Muscle of leg (tissue), 11 donors: ENCODE data around the gene TSPAN18. TPM values are rescaled to one million over a fixed set of nuclear protein-coding genes. Genes with fewer than 3 reads are reported as not detected.

Experiments used
- DNase-seq: peaks from one replicate; pipeline ENCODE4 v3.0.0; 2013
- H3K27ac ChIP-seq: one replicate; pipeline ENCODE4 v1.5.1; 2013; ENCODE audit warnings: mild to moderate bottlenecking, low read length, control low read depth
- H3K27me3 ChIP-seq: one replicate; pipeline ENCODE4 v1.6.1; 2013; ENCODE audit warnings: low read length; ENCODE audit not compliant: control insufficient read depth, insufficient read depth
- H3K36me3 ChIP-seq: one replicate; pipeline ENCODE4 v1.6.1; 2013; ENCODE audit warnings: low read length; ENCODE audit not compliant: control insufficient read depth, insufficient read depth
- H3K4me1 ChIP-seq: one replicate; pipeline ENCODE4 v1.6.1; 2013; ENCODE audit warnings: low read length; ENCODE audit not compliant: control insufficient read depth, insufficient read depth
- H3K4me3 ChIP-seq: one replicate; pipeline ENCODE4 v1.5.1; 2013; ENCODE audit warnings: low read length, control low read depth
- H3K9me3 ChIP-seq: replicated peaks from 2 replicates; pipeline ENCODE4 v1.6.1; 2013; ENCODE audit warnings: low read depth, low read length; ENCODE audit not compliant: control insufficient read depth
- WGBS: methylation state at CpG from one replicate; pipeline ENCODE4 v1.1.5; 2013; ENCODE audit warnings: missing lambda C conversion rate; ENCODE audit not compliant: insufficient coverage; 5-methylcytosine and 5-hydroxymethylcytosine counted together
- polyA plus RNA-seq, 8 donors: library from polyadenylated mRNA; unstranded; fragments of 120-200 nt; gene quantifications; one replicate each; pipeline versions ENCODE4 v1.2.1 to v1.2.3, GENCODE V29; 2013; ENCODE audit warnings: inconsistent platforms in 1 of 8, low replicate concordance in 1 of 8; ENCODE audit not compliant: insufficient read length in 8 of 8, insufficient read depth in 1 of 8
- total RNA-seq: library from RNA; stranded (reverse); fragments of 120-200 nt; gene quantifications from one replicate; pipeline ENCODE4 v1.2.4, GENCODE V29; 2013

Gene TSPAN18
- total and polyA plus RNA-seq, 9 donors = 15.2 to 63.9 (median 44.0) TPM

- no peak for DNase-seq
- 94% methylated on average over 2 of the region's 3 CpGs for WGBS
- Histone ChIP-seq H3K4me3 (no peak overlapping the region), H3K36me3 (peaks cover 18% of the 10 kb centered on the region), H3K9me3 (no peaks in the 10 kb centered on the region), H3K27me3 (peaks cover 8% of the 10 kb centered on the region), H3K27ac (no peak overlapping the region), H3K4me1 (peaks cover 2% of the 10 kb centered on the region)
Observed at GRCh38 chr11:44931466-44931865, 204.7 kb downstream of the TSPAN18 start.

GRCh38 chr11:44934110-44934509 lies 207.3 kb downstream of the TSPAN18 start:
- Histone ChIP-seq H3K4me1 (peaks cover 15% of the 10 kb centered on the region), H3K4me3 (no peak overlapping the region), H3K36me3 (peaks cover 14% of the 10 kb centered on the region), H3K27ac (no peak overlapping the region), H3K27me3 (peaks cover 4% of the 10 kb centered on the region), H3K9me3 (no peaks in the 10 kb centered on the region)
- no peak for DNase-seq
- WGBS = 83% methylated on average over 2 of the region's 2 CpGs

GRCh38 chr11:44934735-44935250 lies 208.0 kb downstream of the TSPAN18 start:
- Histone ChIP-seq H3K9me3 (no peaks in the 10 kb centered on the region), H3K4me1 (peaks cover 22% of the 10 kb centered on the region), H3K36me3 (peaks cover 14% of the 10 kb centered on the region), H3K27me3 (peaks cover 4% of the 10 kb centered on the region), H3K4me3 (no peak overlapping the region), H3K27ac (no peak overlapping the region)
- WGBS = 72% methylated on average over 12 of the region's 13 CpGs
- no peak for DNase-seq

DNA sequence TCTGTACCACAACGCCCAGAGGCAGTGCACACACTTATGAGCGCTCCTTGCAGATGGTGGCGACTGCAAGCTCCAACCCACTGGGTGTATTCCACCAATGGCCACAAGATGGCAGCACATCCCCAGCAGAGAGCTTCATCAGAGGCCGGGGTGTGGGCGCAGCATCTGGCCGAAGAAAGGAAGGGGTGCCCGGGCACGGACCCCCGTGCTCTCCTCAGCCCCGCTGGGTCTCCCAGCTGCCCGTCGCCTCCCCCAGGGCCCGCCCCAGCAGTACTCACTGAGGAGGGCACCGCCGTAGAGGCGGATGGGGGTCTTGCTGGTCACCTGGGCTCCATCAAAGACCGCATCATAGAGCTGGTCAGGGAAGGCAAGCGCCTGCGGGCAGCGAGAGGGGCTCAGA lies 209.8 kb downstream of the TSPAN18 start:
- H3K27me3 ChIP-seq = no peaks in the 10 kb centered on the region
- DNase-seq = peak; percentile 89
- no peak overlapping the region for H3K27ac ChIP-seq
- H3K36me3 ChIP-seq = peaks cover 11% of the 10 kb centered on the region
- no peak overlapping the region for H3K4me3 ChIP-seq
- peaks cover 38% of the 10 kb centered on the region for H3K4me1 ChIP-seq
- WGBS = 12% methylated on average over 13 of the region's 20 CpGs
- H3K9me3 ChIP-seq = no peaks in the 10 kb centered on the region

DNA sequence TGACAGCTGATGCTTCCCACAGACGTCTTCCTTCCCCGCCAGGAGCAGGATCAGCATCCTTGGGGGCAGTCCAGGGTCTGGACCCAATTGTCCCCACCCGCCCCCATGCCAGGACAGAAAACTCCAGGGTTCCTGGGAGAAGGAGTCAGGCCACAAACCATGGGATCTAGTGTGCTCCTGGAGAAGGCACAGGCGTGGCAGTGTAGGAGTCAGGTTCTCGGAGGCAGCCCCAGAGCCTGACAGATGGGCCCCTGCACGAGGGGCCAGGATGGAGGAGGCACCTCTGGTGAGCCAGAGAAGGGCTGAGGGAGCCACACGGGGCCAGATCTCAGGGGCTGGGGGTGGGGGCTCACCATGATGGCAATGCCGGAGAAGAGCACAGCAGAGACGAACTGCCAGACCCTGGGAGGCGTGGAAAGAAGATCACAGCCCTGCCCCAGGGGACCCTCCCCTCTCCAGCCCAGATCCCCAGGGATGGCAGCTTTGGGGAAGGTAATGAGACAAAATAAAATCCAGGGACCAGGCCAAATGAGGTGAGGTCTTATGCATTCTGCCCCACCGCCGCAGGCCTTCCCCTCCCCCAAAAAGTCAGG lies 210.3 kb downstream of the TSPAN18 start:
- H3K9me3 ChIP-seq = no peaks in the 10 kb centered on the region
- H3K4me3 ChIP-seq = no peak overlapping the region
- DNase-seq = no peak
- H3K27me3 ChIP-seq = no peaks in the 10 kb centered on the region
- WGBS = 50% methylated on average over 7 of the region's 12 CpGs
- peaks cover 11% of the 10 kb centered on the region for H3K36me3 ChIP-seq
- H3K4me1 ChIP-seq = peaks cover 42% of the 10 kb centered on the region
- no peak overlapping the region for H3K27ac ChIP-seq

- H3K4me1 ChIP-seq = peaks cover 52% of the 10 kb centered on the region
- WGBS = 51% methylated on average over 11 of the region's 19 CpGs
- no peak overlapping the region for H3K27ac ChIP-seq
- H3K9me3 ChIP-seq = no peaks in the 10 kb centered on the region
- H3K27me3 ChIP-seq = no peaks in the 10 kb centered on the region
- DNase-seq = no peak
- H3K4me3 ChIP-seq = no peak overlapping the region
- H3K36me3 ChIP-seq = peaks cover 9% of the 10 kb centered on the region
Observed at GRCh38 chr11:44938066-44938691, 211.4 kb downstream of the TSPAN18 start.

- peak; percentile 85 for DNase-seq
- Histone ChIP-seq H3K9me3 (no peaks in the 10 kb centered on the region), H3K4me1 (peaks cover 67% of the 10 kb centered on the region), H3K27me3 (no peaks in the 10 kb centered on the region), H3K4me3 (no peak overlapping the region), H3K36me3 (peaks cover 3% of the 10 kb centered on the region), H3K27ac (peak overlapping the region; percentile 72)
- WGBS = 58% methylated on average over 9 of the region's 22 CpGs
Observed at GRCh38 chr11:44939673-44940395, 213.1 kb downstream of the TSPAN18 start.

GRCh38 chr11:44940404-44940803 lies 213.6 kb downstream of the TSPAN18 start:
- H3K27ac ChIP-seq = peak overlapping the region; percentile 31

GRCh38 chr11:44940835-44941234 lies 214.1 kb downstream of the TSPAN18 start:
- DNase-seq = no peak
- Histone ChIP-seq H3K9me3 (no peaks in the 10 kb centered on the region), H3K4me1 (peaks cover 77% of the 10 kb centered on the region), H3K36me3 (no peaks in the 10 kb centered on the region), H3K4me3 (no peak overlapping the region), H3K27me3 (no peaks in the 10 kb centered on the region), H3K27ac (peak overlapping the region; percentile 31)
- WGBS = 69% methylated on average over 8 of the region's 9 CpGs

More at GRCh38 chr11:44940404-44940803, 213.6 kb downstream of the TSPAN18 start:
- Histone ChIP-seq H3K36me3 (no peaks in the 10 kb centered on the region), H3K9me3 (no peaks in the 10 kb centered on the region), H3K4me1 (peaks cover 73% of the 10 kb centered on the region), H3K4me3 (no peak overlapping the region), H3K27me3 (no peaks in the 10 kb centered on the region)
- 48% methylated on average over 3 of the region's 7 CpGs for WGBS
- DNase-seq = peak; percentile 74
